H1 (cell line): ENCODE results near the gene TRAK1. TPM values are rescaled to one million over a fixed set of nuclear protein-coding genes. Genes with fewer than 3 reads are reported as not detected.

Experiments
- CTCF ChIA-PET: fragments of 300-600 bp; sonication (Branson Sonifier 250); formaldehyde crosslinking; loops from one replicate; lab custom pipeline; 2021; ENCODE audit not compliant: partially characterized antibody; lab: Charles Lee
- POLR2A ChIA-PET: fragments of 300-600 bp; sonication (Branson Sonifier 250); formaldehyde crosslinking; loops from one replicate; lab custom pipeline; 2021; ENCODE audit warnings: inconsistent platforms; ENCODE audit not compliant: partially characterized antibody; lab: Charles Lee
- DNase-seq, 2 experiments: peaks; one replicate each; pipeline versions ENCODE4 v3.0.0 to v3.0.0-alpha.2; 2010 to 2022; ENCODE audit warnings: low spot score in 2 of 2, low read depth in 1 of 2, mixed read lengths in 1 of 2
- FAIRE-seq: peaks from 2 replicates; lab custom pipeline; 2011; peaks lifted over from hg19 to GRCh38; lab: Jason Lieb, UNC
- H2AFZ ChIP-seq: 2 replicates; pipeline ENCODE4 v1.8.1; 2012; ENCODE audit warnings: low read length, inconsistent platforms
- H2AK5ac ChIP-seq: 2 replicates; pipeline ENCODE4 v1.6.1; 2013; ENCODE audit warnings: low read depth, low read length
- H2BK120ac ChIP-seq: replicated peaks from 2 replicates; pipeline ENCODE3; 2013; ENCODE audit warnings: low read depth, low read length, inconsistent platforms
- H2BK12ac ChIP-seq: 2 replicates; pipeline ENCODE4 v1.6.1; 2013; ENCODE audit warnings: low read depth, low read length
- H2BK15ac ChIP-seq: 2 replicates; pipeline ENCODE4 v1.6.1; 2013; ENCODE audit warnings: low read length
- H2BK20ac ChIP-seq: 2 replicates; pipeline ENCODE4 v1.6.1; 2013; ENCODE audit warnings: low read length
- H2BK5ac ChIP-seq: 2 replicates; pipeline ENCODE4 v1.6.1; 2013; ENCODE audit warnings: low read depth, low read length
- H3K14ac ChIP-seq: 2 replicates; pipeline ENCODE4 v1.6.1; 2013; ENCODE audit warnings: inconsistent platforms; ENCODE audit not compliant: insufficient read length
- H3K18ac ChIP-seq: 2 replicates; pipeline ENCODE4 v1.6.1; 2013; ENCODE audit warnings: low read length; ENCODE audit errors: extremely low read depth
- H3K23ac ChIP-seq: 2 replicates; pipeline ENCODE4 v1.6.1; 2013; ENCODE audit warnings: inconsistent platforms; ENCODE audit not compliant: insufficient read length
- H3K23me2 ChIP-seq: 2 replicates; pipeline ENCODE4 v1.6.1; 2013; ENCODE audit warnings: low read depth, low read length
- H3K27ac ChIP-seq: 2 replicates; pipeline ENCODE4 v1.6.1; 2011; ENCODE audit warnings: low read depth, low read length, inconsistent platforms
- H3K27me3 ChIP-seq, 4 experiments: replicated peaks in 1 of 4; 1 replicate in 1 of 4; 2 replicates in 3 of 4; pipeline versions ENCODE4 v1.6.1 to v1.8.1; 2011 to 2013; ENCODE audit warnings: low read length in 3 of 4, mild to moderate bottlenecking in 3 of 4, inconsistent platforms in 2 of 4, mixed read lengths in 2 of 4, moderate library complexity in 1 of 4; ENCODE audit not compliant: control insufficient read depth in 3 of 4, insufficient read depth in 3 of 4; ENCODE audit errors: extremely low read depth in 1 of 4
- H3K36me3 ChIP-seq, 4 experiments: 2 replicates each; pipeline versions ENCODE4 v1.6.1 to v1.8.1; 2011 to 2013; ENCODE audit warnings: mild to moderate bottlenecking in 4 of 4, low read length in 3 of 4, moderate library complexity in 2 of 4, control low read depth in 1 of 4, inconsistent platforms in 1 of 4; ENCODE audit not compliant: insufficient read depth in 4 of 4, control insufficient read depth in 2 of 4
- H3K4ac ChIP-seq: replicated peaks from 2 replicates; pipeline ENCODE3; 2013; ENCODE audit warnings: low read length, low read depth, mixed read lengths, inconsistent platforms; ENCODE audit not compliant: insufficient read length
- H3K4me1 ChIP-seq, 4 experiments: replicated peaks in 1 of 4; 1 replicate in 1 of 4; 2 replicates in 3 of 4; pipeline versions ENCODE4 v1.6.1 to v1.8.1; 2011 to 2013; ENCODE audit warnings: low read length in 3 of 4, inconsistent platforms in 2 of 4, mixed read lengths in 1 of 4; ENCODE audit not compliant: insufficient read depth in 4 of 4, control insufficient read depth in 3 of 4
- H3K4me2 ChIP-seq, 2 experiments: 2 replicates each; pipeline versions ENCODE4 v1.6.1 to v1.8.1; 2011 to 2013; ENCODE audit warnings: low read depth in 2 of 2, low read length in 2 of 2, control low read depth in 1 of 2, inconsistent platforms in 1 of 2, mild to moderate bottlenecking in 1 of 2; ENCODE audit not compliant: insufficient read depth in 1 of 2
- H3K4me3 ChIP-seq, 4 experiments: fragments of 200-600, 300-600 bp in 1 of 4; sonication (generic), shearing (Covaris generic), sonication (Bioruptor Twin) in 1 of 4; 2 replicates each; pipeline versions ENCODE4 v1.5.1 to v1.8.1; 2011 to 2016; ENCODE audit warnings: low read length in 4 of 4, low read depth in 3 of 4, control low read depth in 2 of 4, inconsistent platforms in 2 of 4, mild to moderate bottlenecking in 2 of 4, mixed read lengths in 1 of 4, moderate library complexity in 1 of 4; ENCODE audit not compliant: insufficient read depth in 2 of 4; ENCODE audit errors: extremely low read depth in 1 of 4
- H3K56ac ChIP-seq: replicated peaks from 2 replicates; pipeline ENCODE3; 2013; ENCODE audit warnings: low read depth, mild to moderate bottlenecking, mixed read lengths, low read length, inconsistent platforms; ENCODE audit not compliant: insufficient read length
- H3K79me1 ChIP-seq: 2 replicates; pipeline ENCODE4 v1.6.1; 2013; ENCODE audit warnings: low read depth, low read length, control low read depth
- H3K79me2 ChIP-seq, 2 experiments: 2 replicates each; pipeline versions ENCODE4 v1.6.1 to v1.8.1; 2012 to 2013; ENCODE audit warnings: low read length in 2 of 2, mild to moderate bottlenecking in 2 of 2, inconsistent platforms in 1 of 2; ENCODE audit not compliant: insufficient read depth in 2 of 2, control insufficient read depth in 1 of 2
- H3K9ac ChIP-seq, 4 experiments: replicated peaks in 1 of 4; 1 replicate in 1 of 4; 2 replicates in 3 of 4; pipeline versions ENCODE4 v1.6.1 to v1.8.1; 2011 to 2013; ENCODE audit warnings: low read depth in 3 of 4, low read length in 3 of 4, control low read depth in 2 of 4, mild to moderate bottlenecking in 2 of 4, moderate library complexity in 2 of 4, inconsistent platforms in 1 of 4; ENCODE audit errors: extremely low read depth in 1 of 4
- H3K9me3 ChIP-seq, 2 experiments: 2 replicates each; pipeline versions ENCODE4 v1.6.1 to v1.8.1; 2012 to 2013; ENCODE audit warnings: mild to moderate bottlenecking in 2 of 2, moderate library complexity in 2 of 2, control low read depth in 1 of 2, inconsistent platforms in 1 of 2, low read depth in 1 of 2, low read length in 1 of 2, mixed read lengths in 1 of 2; ENCODE audit not compliant: insufficient read depth in 2 of 2
- H4K20me1 ChIP-seq, 2 experiments: replicated peaks in 1 of 2; 2 replicates each; pipeline versions ENCODE3 to v1.8.1; 2011 to 2013; ENCODE audit warnings: inconsistent platforms in 2 of 2, low read length in 2 of 2, mild to moderate bottlenecking in 1 of 2; ENCODE audit not compliant: insufficient read depth in 2 of 2, control insufficient read depth in 1 of 2
- H4K5ac ChIP-seq: 2 replicates; pipeline ENCODE4 v1.6.1; 2013; ENCODE audit warnings: low read length, low read depth, mixed read lengths, inconsistent platforms; ENCODE audit not compliant: insufficient read length
- H4K8ac ChIP-seq: 2 replicates; pipeline ENCODE4 v1.8.0; 2013; ENCODE audit warnings: mild to moderate bottlenecking, moderate library complexity, low read length, inconsistent platforms; ENCODE audit not compliant: insufficient read depth; ENCODE audit errors: extremely low read depth
- H4K91ac ChIP-seq: replicated peaks from 2 replicates; pipeline ENCODE3; 2013; ENCODE audit warnings: low read length, mixed read lengths, inconsistent platforms; ENCODE audit not compliant: insufficient read length
- ATF3 ChIP-seq: IDR thresholded peaks from 2 replicates; pipeline ENCODE4 v1.6.1; 2011; ENCODE audit warnings: low read depth, mild to moderate bottlenecking, low read length; ENCODE audit not compliant: insufficient read depth
- E2F6 ChIP-seq: IDR thresholded peaks from 2 replicates; pipeline ENCODE4 v1.6.1; 2012; ENCODE audit warnings: inconsistent platforms
- EGR1 ChIP-seq: IDR thresholded peaks from 2 replicates; pipeline ENCODE4 v1.6.1; 2011; ENCODE audit warnings: low read depth, low read length, borderline replicate concordance
- HDAC2 ChIP-seq, 2 experiments: fragments of 300-600 bp in 1 of 2; sonication (generic) in 1 of 2; IDR thresholded peaks; 2 replicates each; pipeline ENCODE4 v1.6.1; 2011 to 2012; ENCODE audit warnings: low read depth in 2 of 2, low read length in 2 of 2, mild to moderate bottlenecking in 2 of 2, moderate library complexity in 2 of 2, borderline replicate concordance in 1 of 2, inconsistent platforms in 1 of 2
- HDAC6 ChIP-seq: IDR thresholded peaks from one replicate; pipeline ENCODE4 v1.7.1; 2012; ENCODE audit warnings: low read depth, mild to moderate bottlenecking, inconsistent platforms, low read length, moderate library complexity
- MAX ChIP-seq: IDR thresholded peaks from 2 replicates; pipeline ENCODE4 v1.6.1; 2012; ENCODE audit warnings: inconsistent platforms
- TEAD4 ChIP-seq: IDR thresholded peaks from 2 replicates; pipeline ENCODE4 v1.6.1; 2012; ENCODE audit warnings: low read depth, low read length, inconsistent platforms, mixed read lengths
- YY1 ChIP-seq: IDR thresholded peaks from 2 replicates; pipeline ENCODE4 v1.6.1; 2011; ENCODE audit warnings: low read depth, mild to moderate bottlenecking, low read length
- WGBS, 2 experiments: shearing (Covaris generic) in 1 of 2; methylation state at CpG; one replicate each; pipeline versions ENCODE4 v1.1.6 to v1.1.7; 2013 to 2015; ENCODE audit warnings: low lambda C conversion rate in 2 of 2, mixed read lengths in 2 of 2, inconsistent platforms in 1 of 2, low coverage in 1 of 2, missing lambda C conversion rate in 1 of 2; ENCODE audit not compliant: insufficient replicate concordance in 2 of 2, insufficient coverage in 1 of 2, insufficient read length in 1 of 2; ENCODE audit errors: extremely low coverage in 1 of 2, missing lambda C conversion rate in 1 of 2; 5-methylcytosine and 5-hydroxymethylcytosine counted together
- polyA plus RNA-seq, 7 experiments: library from polyadenylated mRNA; depleted of rRNA in 3 of 7; stranded (reverse) in 5 of 7; unstranded in 2 of 7; fragments of >200 nt in 5 of 7; fragments of 200-250 nt in 2 of 7; gene quantifications; 1 replicate in 5 of 7; 2 replicates in 1 of 7; 4 replicates in 1 of 7; pipeline versions ENCODE4 v1.2.1 to v1.2.3, GENCODE V29; 2011 to 2013; ENCODE audit warnings: missing spikeins in 2 of 7, mixed read lengths in 2 of 7
- total RNA-seq: library from RNA; stranded (reverse); fragmentation: NEBNext Ultra II Directional; extraction: Animal tissue kit (Norgen Biotek cat#: 25700); gene quantifications from 2 replicates; pipeline ENCODE4 v1.2.1, GENCODE V29; 2021

The TRAK1 gene
- total and polyA plus RNA-seq, 2 of the 8 experiments (the other 6 are each of a cell fraction or from before 2014, with no cell fraction given), result 21.3 to 32.7 TPM

- H4K8ac ChIP-seq, result peak overlapping the region; percentile 0; the same call in 1 of the 2 replicates
- H3K23me2 ChIP-seq, result peaks cover 4% of the 10 kb centered on the region
- H2BK20ac ChIP-seq, result no peak overlapping the region
- peaks cover 2 to 31% (median 30%) of the 10 kb centered on the region in 4 experiments for H3K27me3 ChIP-seq
- H2AK5ac ChIP-seq, result no peak overlapping the region
- no peak overlapping the region for H3K56ac ChIP-seq
- H2BK12ac ChIP-seq, result no peak overlapping the region
- no peak overlapping the region for H3K9ac ChIP-seq
- H2AFZ ChIP-seq, result no peak overlapping the region
- no peaks in the 10 kb centered on the region; a peak in 1 of 4 replicates for H3K9me3 ChIP-seq
- no peak overlapping the region for H3K18ac ChIP-seq
- DNase-seq, result peak in 1 of 2 experiments; percentile 60
- ChIA-PET CTCF (interaction anchor here (0.7 to 3.1 kb wide), 8 partner anchors 9 to 565 kb away, joined by 3 to 15 read pairs (median 4); no protein-coding TSS in a partner anchor), POLR2A (no interaction called here)
- H3K14ac ChIP-seq, result no peak overlapping the region
- H3K27ac ChIP-seq, result no peak overlapping the region
- H3K4me3 ChIP-seq, result no peak overlapping the region
- no peak overlapping the region for H2BK120ac ChIP-seq
- no peak for FAIRE-seq
- H3K4me2 ChIP-seq, result no peak overlapping the region; a peak in 2 of 4 replicates
- peaks cover 0 to 9% (median 1%) of the 10 kb centered on the region in 4 experiments; a peak in 5 of 7 replicates for H3K4me1 ChIP-seq
- no peak overlapping the region for H4K91ac ChIP-seq
- 73% methylated on average over 36 of the region's 37 CpGs; no CpG with 5 or more reads in 1 of the 2 experiments for WGBS, 2 experiments
- no peak overlapping the region for H2BK15ac ChIP-seq
- no peaks in the 10 kb centered on the region for H3K36me3 ChIP-seq
- H2BK5ac ChIP-seq, result no peak overlapping the region
- no peak overlapping the region for H3K4ac ChIP-seq
- no peaks in the 10 kb centered on the region for H3K79me1 ChIP-seq
- H3K79me2 ChIP-seq, result no peaks in the 10 kb centered on the region
- TF ChIP-seq EGR1 (peak; percentile 37; the same call in 1 of the 2 replicates), HDAC2 (IDR thresholded peaks at IDR 0.05; ENCODE audit: borderline replicate concordance in 1 of 2, low read depth in 2 of 2, low read length in 2 of 2) (0 out of 4 replicates have a peak, but pooled peaks of 1 of the 2 experiments have one; percentile 75), MAX (peak; percentile 94), E2F6 (peak; percentile 95), HDAC6 (no peak), TEAD4 (peak; percentile 59; the same call in 1 of the 2 replicates), ATF3 (no peak), YY1 (no peak)
- H4K20me1 ChIP-seq, result no peaks in the 10 kb centered on the region
- H4K5ac ChIP-seq, result no peak overlapping the region
- no peak overlapping the region for H3K23ac ChIP-seq
These were observed 173.4 kb downstream of the TRAK1 start for GRCh38 chr3:42264399-42265058.
